H1 (cell line): ENCODE data around the gene CACNA1C. TPM values are rescaled to one million over a fixed set of nuclear protein-coding genes. Genes with fewer than 3 reads are reported as not detected.

Experiments used
- CTCF ChIA-PET: fragments of 300-600 bp; sonication (Branson Sonifier 250); formaldehyde crosslinking; loops from one replicate; lab custom pipeline; 2021; ENCODE audit not compliant: partially characterized antibody; lab: Charles Lee
- POLR2A ChIA-PET: fragments of 300-600 bp; sonication (Branson Sonifier 250); formaldehyde crosslinking; loops from one replicate; lab custom pipeline; 2021; ENCODE audit warnings: inconsistent platforms; ENCODE audit not compliant: partially characterized antibody; lab: Charles Lee
- DNase-seq, 2 experiments: peaks; one replicate each; pipeline versions ENCODE4 v3.0.0 to v3.0.0-alpha.2; 2010 to 2022; ENCODE audit warnings: low spot score in 2 of 2, low read depth in 1 of 2, mixed read lengths in 1 of 2
- FAIRE-seq: peaks from 2 replicates; lab custom pipeline; 2011; peaks lifted over from hg19 to GRCh38; lab: Jason Lieb, UNC
- H2AFZ ChIP-seq: 2 replicates; pipeline ENCODE4 v1.8.1; 2012; ENCODE audit warnings: low read length, inconsistent platforms
- H2AK5ac ChIP-seq: 2 replicates; pipeline ENCODE4 v1.6.1; 2013; ENCODE audit warnings: low read depth, low read length
- H2BK120ac ChIP-seq: replicated peaks from 2 replicates; pipeline ENCODE3; 2013; ENCODE audit warnings: low read depth, low read length, inconsistent platforms
- H2BK12ac ChIP-seq: 2 replicates; pipeline ENCODE4 v1.6.1; 2013; ENCODE audit warnings: low read depth, low read length
- H2BK15ac ChIP-seq: 2 replicates; pipeline ENCODE4 v1.6.1; 2013; ENCODE audit warnings: low read length
- H2BK20ac ChIP-seq: 2 replicates; pipeline ENCODE4 v1.6.1; 2013; ENCODE audit warnings: low read length
- H2BK5ac ChIP-seq: 2 replicates; pipeline ENCODE4 v1.6.1; 2013; ENCODE audit warnings: low read depth, low read length
- H3K14ac ChIP-seq: 2 replicates; pipeline ENCODE4 v1.6.1; 2013; ENCODE audit warnings: inconsistent platforms; ENCODE audit not compliant: insufficient read length
- H3K18ac ChIP-seq: 2 replicates; pipeline ENCODE4 v1.6.1; 2013; ENCODE audit warnings: low read length; ENCODE audit errors: extremely low read depth
- H3K23ac ChIP-seq: 2 replicates; pipeline ENCODE4 v1.6.1; 2013; ENCODE audit warnings: inconsistent platforms; ENCODE audit not compliant: insufficient read length
- H3K23me2 ChIP-seq: 2 replicates; pipeline ENCODE4 v1.6.1; 2013; ENCODE audit warnings: low read depth, low read length
- H3K27ac ChIP-seq: 2 replicates; pipeline ENCODE4 v1.6.1; 2011; ENCODE audit warnings: low read depth, low read length, inconsistent platforms
- H3K27me3 ChIP-seq, 4 experiments: replicated peaks in 1 of 4; 1 replicate in 1 of 4; 2 replicates in 3 of 4; pipeline versions ENCODE4 v1.6.1 to v1.8.1; 2011 to 2013; ENCODE audit warnings: low read length in 3 of 4, mild to moderate bottlenecking in 3 of 4, inconsistent platforms in 2 of 4, mixed read lengths in 2 of 4, moderate library complexity in 1 of 4; ENCODE audit not compliant: control insufficient read depth in 3 of 4, insufficient read depth in 3 of 4; ENCODE audit errors: extremely low read depth in 1 of 4
- H3K36me3 ChIP-seq, 4 experiments: 2 replicates each; pipeline versions ENCODE4 v1.6.1 to v1.8.1; 2011 to 2013; ENCODE audit warnings: mild to moderate bottlenecking in 4 of 4, low read length in 3 of 4, moderate library complexity in 2 of 4, control low read depth in 1 of 4, inconsistent platforms in 1 of 4; ENCODE audit not compliant: insufficient read depth in 4 of 4, control insufficient read depth in 2 of 4
- H3K4ac ChIP-seq: replicated peaks from 2 replicates; pipeline ENCODE3; 2013; ENCODE audit warnings: low read length, low read depth, mixed read lengths, inconsistent platforms; ENCODE audit not compliant: insufficient read length
- H3K4me1 ChIP-seq, 4 experiments: replicated peaks in 1 of 4; 1 replicate in 1 of 4; 2 replicates in 3 of 4; pipeline versions ENCODE4 v1.6.1 to v1.8.1; 2011 to 2013; ENCODE audit warnings: low read length in 3 of 4, inconsistent platforms in 2 of 4, mixed read lengths in 1 of 4; ENCODE audit not compliant: insufficient read depth in 4 of 4, control insufficient read depth in 3 of 4
- H3K4me2 ChIP-seq, 2 experiments: 2 replicates each; pipeline versions ENCODE4 v1.6.1 to v1.8.1; 2011 to 2013; ENCODE audit warnings: low read depth in 2 of 2, low read length in 2 of 2, control low read depth in 1 of 2, inconsistent platforms in 1 of 2, mild to moderate bottlenecking in 1 of 2; ENCODE audit not compliant: insufficient read depth in 1 of 2
- H3K4me3 ChIP-seq, 4 experiments: fragments of 200-600, 300-600 bp in 1 of 4; sonication (generic), shearing (Covaris generic), sonication (Bioruptor Twin) in 1 of 4; 2 replicates each; pipeline versions ENCODE4 v1.5.1 to v1.8.1; 2011 to 2016; ENCODE audit warnings: low read length in 4 of 4, low read depth in 3 of 4, control low read depth in 2 of 4, inconsistent platforms in 2 of 4, mild to moderate bottlenecking in 2 of 4, mixed read lengths in 1 of 4, moderate library complexity in 1 of 4; ENCODE audit not compliant: insufficient read depth in 2 of 4; ENCODE audit errors: extremely low read depth in 1 of 4
- H3K56ac ChIP-seq: replicated peaks from 2 replicates; pipeline ENCODE3; 2013; ENCODE audit warnings: low read depth, mild to moderate bottlenecking, mixed read lengths, low read length, inconsistent platforms; ENCODE audit not compliant: insufficient read length
- H3K79me1 ChIP-seq: 2 replicates; pipeline ENCODE4 v1.6.1; 2013; ENCODE audit warnings: low read depth, low read length, control low read depth
- H3K79me2 ChIP-seq, 2 experiments: 2 replicates each; pipeline versions ENCODE4 v1.6.1 to v1.8.1; 2012 to 2013; ENCODE audit warnings: low read length in 2 of 2, mild to moderate bottlenecking in 2 of 2, inconsistent platforms in 1 of 2; ENCODE audit not compliant: insufficient read depth in 2 of 2, control insufficient read depth in 1 of 2
- H3K9ac ChIP-seq, 4 experiments: replicated peaks in 1 of 4; 1 replicate in 1 of 4; 2 replicates in 3 of 4; pipeline versions ENCODE4 v1.6.1 to v1.8.1; 2011 to 2013; ENCODE audit warnings: low read depth in 3 of 4, low read length in 3 of 4, control low read depth in 2 of 4, mild to moderate bottlenecking in 2 of 4, moderate library complexity in 2 of 4, inconsistent platforms in 1 of 4; ENCODE audit errors: extremely low read depth in 1 of 4
- H3K9me3 ChIP-seq, 2 experiments: 2 replicates each; pipeline versions ENCODE4 v1.6.1 to v1.8.1; 2012 to 2013; ENCODE audit warnings: mild to moderate bottlenecking in 2 of 2, moderate library complexity in 2 of 2, control low read depth in 1 of 2, inconsistent platforms in 1 of 2, low read depth in 1 of 2, low read length in 1 of 2, mixed read lengths in 1 of 2; ENCODE audit not compliant: insufficient read depth in 2 of 2
- H4K20me1 ChIP-seq, 2 experiments: replicated peaks in 1 of 2; 2 replicates each; pipeline versions ENCODE3 to v1.8.1; 2011 to 2013; ENCODE audit warnings: inconsistent platforms in 2 of 2, low read length in 2 of 2, mild to moderate bottlenecking in 1 of 2; ENCODE audit not compliant: insufficient read depth in 2 of 2, control insufficient read depth in 1 of 2
- H4K5ac ChIP-seq: 2 replicates; pipeline ENCODE4 v1.6.1; 2013; ENCODE audit warnings: low read length, low read depth, mixed read lengths, inconsistent platforms; ENCODE audit not compliant: insufficient read length
- H4K8ac ChIP-seq: 2 replicates; pipeline ENCODE4 v1.8.0; 2013; ENCODE audit warnings: mild to moderate bottlenecking, moderate library complexity, low read length, inconsistent platforms; ENCODE audit not compliant: insufficient read depth; ENCODE audit errors: extremely low read depth
- H4K91ac ChIP-seq: replicated peaks from 2 replicates; pipeline ENCODE3; 2013; ENCODE audit warnings: low read length, mixed read lengths, inconsistent platforms; ENCODE audit not compliant: insufficient read length
- E2F6 ChIP-seq: IDR thresholded peaks from 2 replicates; pipeline ENCODE4 v1.6.1; 2012; ENCODE audit warnings: inconsistent platforms
- EGR1 ChIP-seq: IDR thresholded peaks from 2 replicates; pipeline ENCODE4 v1.6.1; 2011; ENCODE audit warnings: low read depth, low read length, borderline replicate concordance
- HDAC2 ChIP-seq, 2 experiments: fragments of 300-600 bp in 1 of 2; sonication (generic) in 1 of 2; IDR thresholded peaks; 2 replicates each; pipeline ENCODE4 v1.6.1; 2011 to 2012; ENCODE audit warnings: low read depth in 2 of 2, low read length in 2 of 2, mild to moderate bottlenecking in 2 of 2, moderate library complexity in 2 of 2, borderline replicate concordance in 1 of 2, inconsistent platforms in 1 of 2
- JUND ChIP-seq: IDR thresholded peaks from 2 replicates; pipeline ENCODE4 v1.6.1; 2011; ENCODE audit warnings: mild to moderate bottlenecking, improper control_type of control experiment, low read length
- MAX ChIP-seq: IDR thresholded peaks from 2 replicates; pipeline ENCODE4 v1.6.1; 2012; ENCODE audit warnings: inconsistent platforms
- USF2 ChIP-seq: IDR thresholded peaks from 2 replicates; pipeline ENCODE4 v1.6.1; 2011; ENCODE audit warnings: low read length, improper control_type of control experiment
- ZNF274 ChIP-seq: IDR thresholded peaks from 2 replicates; pipeline ENCODE4 v1.7.0; 2012; ENCODE audit warnings: low read length, borderline replicate concordance; ENCODE audit errors: extremely low read depth
- WGBS, 2 experiments: shearing (Covaris generic) in 1 of 2; methylation state at CpG; one replicate each; pipeline versions ENCODE4 v1.1.6 to v1.1.7; 2013 to 2015; ENCODE audit warnings: low lambda C conversion rate in 2 of 2, mixed read lengths in 2 of 2, inconsistent platforms in 1 of 2, low coverage in 1 of 2, missing lambda C conversion rate in 1 of 2; ENCODE audit not compliant: insufficient replicate concordance in 2 of 2, insufficient coverage in 1 of 2, insufficient read length in 1 of 2; ENCODE audit errors: extremely low coverage in 1 of 2, missing lambda C conversion rate in 1 of 2; 5-methylcytosine and 5-hydroxymethylcytosine counted together
- polyA plus RNA-seq, 7 experiments: library from polyadenylated mRNA; depleted of rRNA in 3 of 7; stranded (reverse) in 5 of 7; unstranded in 2 of 7; fragments of >200 nt in 5 of 7; fragments of 200-250 nt in 2 of 7; gene quantifications; 1 replicate in 5 of 7; 2 replicates in 1 of 7; 4 replicates in 1 of 7; pipeline versions ENCODE4 v1.2.1 to v1.2.3, GENCODE V29; 2011 to 2013; ENCODE audit warnings: missing spikeins in 2 of 7, mixed read lengths in 2 of 7
- total RNA-seq: library from RNA; stranded (reverse); fragmentation: NEBNext Ultra II Directional; extraction: Animal tissue kit (Norgen Biotek cat#: 25700); gene quantifications from 2 replicates; pipeline ENCODE4 v1.2.1, GENCODE V29; 2021

CACNA1C gene
- total and polyA plus RNA-seq, 2 of the 8 experiments (the other 6 are each of a cell fraction or from before 2014, with no cell fraction given), result 1.3 TPM

- H4K20me1 ChIP-seq, result no peaks in the 10 kb centered on the region
- no peak overlapping the region for H3K23ac ChIP-seq
- POLR2A ChIA-PET, result no interaction called here
- DNase-seq (no peak), FAIRE-seq (no peak)
- H3K18ac ChIP-seq, result no peak overlapping the region
- no peak overlapping the region for H3K4ac ChIP-seq
- H2AK5ac ChIP-seq, result no peak overlapping the region
- no peaks in the 10 kb centered on the region for H3K79me2 ChIP-seq
- TF ChIP-seq USF2 (no peak), JUND (no peak), MAX (no peak), E2F6 (no peak), EGR1 (no peak), HDAC2 (IDR thresholded peaks at IDR 0.05; ENCODE audit: borderline replicate concordance in 1 of 2, low read depth in 2 of 2, low read length in 2 of 2) (no peak), ZNF274 (no peak)
- H2BK20ac ChIP-seq, result no peak overlapping the region
- H3K9ac ChIP-seq, result no peak overlapping the region
- CTCF ChIA-PET, result interaction anchor here (0.6 to 1.4 kb wide), 3 partner anchors 27 to 252 kb away, joined by 3 to 4 read pairs (median 3); no protein-coding TSS in a partner anchor
- H2BK15ac ChIP-seq, result no peak overlapping the region
- H3K27me3 ChIP-seq, result no peaks in the 10 kb centered on the region
- no peak overlapping the region for H3K14ac ChIP-seq
- no peak overlapping the region for H4K91ac ChIP-seq
- no peaks in the 10 kb centered on the region for H3K9me3 ChIP-seq
- no peak overlapping the region for H3K4me3 ChIP-seq
- H4K5ac ChIP-seq, result no peak overlapping the region
- H3K4me1 ChIP-seq, result no peaks in the 10 kb centered on the region
- H4K8ac ChIP-seq, result no peak overlapping the region
- no peaks in the 10 kb centered on the region for H3K36me3 ChIP-seq
- no peak overlapping the region for H2BK5ac ChIP-seq
- H2BK12ac ChIP-seq, result no peak overlapping the region
- 78% methylated on average over 8 of the region's 8 CpGs; no CpG with 5 or more reads in 1 of the 2 experiments for WGBS, 2 experiments
- no peak overlapping the region for H2BK120ac ChIP-seq
- H3K4me2 ChIP-seq, result no peak overlapping the region
- H3K23me2 ChIP-seq, result no peaks in the 10 kb centered on the region
- H3K27ac ChIP-seq, result no peak overlapping the region
- no peaks in the 10 kb centered on the region for H3K79me1 ChIP-seq
- H2AFZ ChIP-seq, result no peak overlapping the region
- H3K56ac ChIP-seq, result no peak overlapping the region
Measured at GRCh38 chr12:2539938-2540337, 487.2 kb downstream of the CACNA1C start.
